ENCODE data around the gene USP49. TPM values are rescaled to one million over a fixed set of nuclear protein-coding genes. Genes with fewer than 3 reads are reported as not detected.

Gene USP49
- total RNA-seq, 1 donor from 2014 or later = 2.4 TPM

DNA sequence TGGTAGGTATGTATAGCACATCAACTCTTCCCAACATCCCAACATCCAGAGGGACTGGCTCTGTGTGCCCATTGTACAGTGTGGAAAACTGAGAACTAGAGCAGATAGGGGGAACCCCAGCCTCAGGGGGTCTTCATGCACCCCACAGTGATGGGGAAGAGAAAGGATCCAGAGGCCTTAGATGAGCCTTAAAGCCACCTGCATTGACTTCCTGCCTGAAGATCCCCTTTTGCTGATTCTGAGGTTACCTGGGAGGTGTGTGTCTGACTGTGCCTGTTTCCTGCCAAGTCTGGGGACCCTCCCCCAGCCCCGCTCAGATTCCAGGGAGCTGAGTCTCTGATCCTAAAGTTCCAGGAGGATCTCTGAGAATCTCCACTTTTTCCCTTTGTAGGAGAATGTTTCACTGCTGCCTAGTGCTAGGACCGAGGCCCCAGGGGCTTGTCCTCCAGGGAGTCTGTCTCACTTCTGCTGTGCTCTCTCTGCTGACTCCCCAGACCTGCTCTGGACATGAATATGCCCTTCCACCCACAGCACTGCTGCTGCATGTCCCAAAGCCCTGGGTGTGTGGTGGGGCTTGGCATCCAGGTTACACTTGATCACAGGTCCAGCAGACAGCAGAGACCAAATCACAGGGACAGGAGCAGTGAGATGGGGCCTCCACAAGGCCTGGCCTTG is 135.1 kb downstream of the USP49 start:
- no peak for DNase-seq (ENCODE audit: low read depth)
- H3K36me3 ChIP-seq (ENCODE audit: control insufficient read depth, insufficient read depth, low read length) = no peaks in the 10 kb centered on the region
- TF ChIP-seq, protein P1, sequence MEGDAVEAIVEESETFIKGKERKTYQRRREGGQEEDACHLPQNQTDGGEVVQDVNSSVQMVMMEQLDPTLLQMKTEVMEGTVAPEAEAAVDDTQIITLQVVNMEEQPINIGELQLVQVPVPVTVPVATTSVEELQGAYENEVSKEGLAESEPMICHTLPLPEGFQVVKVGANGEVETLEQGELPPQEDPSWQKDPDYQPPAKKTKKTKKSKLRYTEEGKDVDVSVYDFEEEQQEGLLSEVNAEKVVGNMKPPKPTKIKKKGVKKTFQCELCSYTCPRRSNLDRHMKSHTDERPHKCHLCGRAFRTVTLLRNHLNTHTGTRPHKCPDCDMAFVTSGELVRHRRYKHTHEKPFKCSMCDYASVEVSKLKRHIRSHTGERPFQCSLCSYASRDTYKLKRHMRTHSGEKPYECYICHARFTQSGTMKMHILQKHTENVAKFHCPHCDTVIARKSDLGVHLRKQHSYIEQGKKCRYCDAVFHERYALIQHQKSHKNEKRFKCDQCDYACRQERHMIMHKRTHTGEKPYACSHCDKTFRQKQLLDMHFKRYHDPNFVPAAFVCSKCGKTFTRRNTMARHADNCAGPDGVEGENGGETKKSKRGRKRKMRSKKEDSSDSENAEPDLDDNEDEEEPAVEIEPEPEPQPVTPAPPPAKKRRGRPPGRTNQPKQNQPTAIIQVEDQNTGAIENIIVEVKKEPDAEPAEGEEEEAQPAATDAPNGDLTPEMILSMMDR (IDR thresholded peaks at IDR 0.05; ENCODE audit: insufficient read depth, low read length, poor library complexity, severe bottlenecking) = no peak

DNA sequence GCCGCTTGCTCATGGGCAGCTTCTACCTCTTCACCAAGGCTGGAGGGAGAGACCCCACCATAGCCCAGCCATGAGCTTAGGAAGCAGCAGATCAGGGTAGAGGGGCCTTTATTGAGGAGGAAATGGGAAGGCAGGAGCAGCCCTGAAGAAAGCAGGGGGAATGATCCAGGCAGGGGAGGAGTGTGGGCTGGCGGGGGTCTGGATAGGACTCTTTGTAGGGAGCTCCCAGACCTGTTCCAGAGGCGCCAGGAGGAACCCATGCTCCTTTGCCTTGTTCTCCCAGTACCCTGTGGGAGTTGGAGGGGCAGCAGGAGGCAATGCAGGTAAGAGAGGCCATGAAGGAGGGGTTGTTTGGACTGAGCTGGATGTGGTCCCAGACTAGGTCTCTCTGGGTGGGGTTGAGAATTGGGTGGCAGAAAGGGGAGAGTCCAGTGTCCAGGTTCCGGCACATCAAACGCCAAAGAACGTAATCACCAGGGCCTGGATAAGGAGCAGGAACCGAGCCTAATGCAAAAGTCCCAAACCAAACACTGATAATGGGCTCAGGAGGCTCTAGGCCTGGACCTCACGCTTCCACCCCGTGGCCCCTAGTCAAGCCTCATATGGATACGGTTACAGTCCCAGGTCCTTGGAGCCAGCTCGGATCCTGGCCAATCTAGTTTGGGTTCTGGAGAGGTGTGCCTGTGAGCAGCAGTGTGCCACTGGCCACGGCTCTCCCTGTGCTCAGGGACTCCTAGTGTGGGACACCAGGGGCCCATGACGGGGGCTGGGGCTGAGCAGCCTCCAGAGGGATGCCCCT is 135.9 kb downstream of the USP49 start:
- TF ChIP-seq, protein P1 (IDR thresholded peaks at IDR 0.05; ENCODE audit: insufficient read depth, low read length, poor library complexity, severe bottlenecking) = no peak
- no peaks in the 10 kb centered on the region for H3K36me3 ChIP-seq (ENCODE audit: control insufficient read depth, insufficient read depth, low read length)
- H3K27me3 ChIP-seq (ENCODE audit: control insufficient read depth, insufficient read depth, low read length) = peaks cover 5% of the 10 kb centered on the region
- no peak for DNase-seq (ENCODE audit: low read depth)
- no peak overlapping the region for H3K4me3 ChIP-seq (ENCODE audit: low read depth, low read length)

More for the DNA sequence above, 135.1 kb downstream of the USP49 start:
- no peak overlapping the region for H3K4me3 ChIP-seq (ENCODE audit: low read depth, low read length)
- H3K27me3 ChIP-seq (ENCODE audit: control insufficient read depth, insufficient read depth, low read length) = peaks cover 5% of the 10 kb centered on the region

GRCh38 chr6:41758641-41759035 is 136.5 kb downstream of the USP49 start:
- no peaks in the 10 kb centered on the region for H3K36me3 ChIP-seq (ENCODE audit: control insufficient read depth, insufficient read depth, low read length)
- TF ChIP-seq, protein P1 (IDR thresholded peaks at IDR 0.05; ENCODE audit: insufficient read depth, low read length, poor library complexity, severe bottlenecking) = no peak
- no peak for DNase-seq (ENCODE audit: low read depth)

GRCh38 chr6:41757931-41758640 is 137.1 kb downstream of the USP49 start:
- TF ChIP-seq, protein P1 (IDR thresholded peaks at IDR 0.05; ENCODE audit: insufficient read depth, low read length, poor library complexity, severe bottlenecking) = no peak
- Histone ChIP-seq H3K27me3 (ENCODE audit: control insufficient read depth, insufficient read depth, low read length) (peaks cover 5% of the 10 kb centered on the region), H3K36me3 (ENCODE audit: control insufficient read depth, insufficient read depth, low read length) (no peaks in the 10 kb centered on the region), H3K4me3 (ENCODE audit: low read depth, low read length) (no peak overlapping the region)
- no peak for DNase-seq (ENCODE audit: low read depth)

More at GRCh38 chr6:41758641-41759035, 136.5 kb downstream of the USP49 start:
- Histone ChIP-seq H3K4me3 (ENCODE audit: low read depth, low read length) (no peak overlapping the region), H3K27me3 (ENCODE audit: control insufficient read depth, insufficient read depth, low read length) (peaks cover 5% of the 10 kb centered on the region)

DNA sequence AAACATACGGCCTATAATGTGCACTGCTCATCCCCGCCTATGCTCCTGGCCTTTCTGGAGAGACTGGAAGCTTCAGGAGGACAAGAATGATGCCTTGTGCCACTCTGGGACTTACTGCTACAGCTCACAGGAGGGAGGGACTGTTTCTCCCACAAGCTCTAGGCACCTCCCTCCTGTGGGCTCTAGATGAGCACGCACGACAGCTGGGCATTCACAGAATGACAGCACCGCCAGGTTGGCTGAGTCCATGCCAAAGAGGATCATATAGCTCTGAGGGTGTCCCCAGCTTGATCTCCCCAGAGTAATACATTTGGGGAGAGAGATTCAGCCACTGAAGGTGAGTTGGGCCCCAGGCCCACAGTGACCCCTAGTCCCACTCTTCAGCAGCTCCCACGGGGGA is 137.9 kb downstream of the USP49 start:
- TF ChIP-seq, protein P1 (IDR thresholded peaks at IDR 0.05; ENCODE audit: insufficient read depth, low read length, poor library complexity, severe bottlenecking) = no peak

More for the DNA sequence above, 137.9 kb downstream of the USP49 start:
- DNase-seq (ENCODE audit: low read depth) = no peak
- H3K4me3 ChIP-seq (ENCODE audit: low read depth, low read length) = no peak overlapping the region
- peaks cover 5% of the 10 kb centered on the region for H3K27me3 ChIP-seq (ENCODE audit: control insufficient read depth, insufficient read depth, low read length)
- H3K36me3 ChIP-seq (ENCODE audit: control insufficient read depth, insufficient read depth, low read length) = no peaks in the 10 kb centered on the region

All from kidney epithelial cell (primary cell).